GM18502 (cell line): Measurements from ENCODE around the gene BRSK2.
"Not testable (repeated sequence)": the region's sequence is repeated elsewhere in the genome, so short reads cannot be mapped to it uniquely, and the experiment has no call there.

ENCODE experiments used
- ATAC-seq: cut with Tn5 transposase; IDR thresholded peaks from one replicate; pipeline ENCODE4 v1.9.1; 2021; ENCODE audit warnings: mild to moderate bottlenecking; ENCODE audit not compliant: unreplicated experiment, poor library complexity

BRSK2 gene

GRCh38 chr11:1505480-1505879, 115.7 kb downstream of the BRSK2 start:
- no peak for ATAC-seq

- ATAC-seq: no peak
These were observed 117.2 kb downstream of the BRSK2 start for GRCh38 chr11:1506981-1507380.

- ATAC-seq: no peak
These were observed 117.8 kb downstream of the BRSK2 start for GRCh38 chr11:1507381-1508140.

GRCh38 chr11:1508491-1508891, 118.8 kb downstream of the BRSK2 start:
- no peak for ATAC-seq

GRCh38 chr11:1508986-1509385, 119.3 kb downstream of the BRSK2 start:
- no peak for ATAC-seq

- no peak for ATAC-seq
These were observed 120.0 kb downstream of the BRSK2 start for GRCh38 chr11:1509626-1510255.

- ATAC-seq: not testable (repeated sequence)
These were observed 120.6 kb downstream of the BRSK2 start for GRCh38 chr11:1510351-1510750.

GRCh38 chr11:1510928-1511327, 121.2 kb downstream of the BRSK2 start:
- ATAC-seq: no peak

- no peak for ATAC-seq
These were observed 122.3 kb downstream of the BRSK2 start for GRCh38 chr11:1511937-1512496.
